SU-DHL-6 (cell line): ENCODE data around the gene ZSWIM5.

Experiments
- H2AFZ ChIP-seq: fragments of 200-600 bp; sonication (generic); 2 replicates; pipeline ENCODE4 v1.6.1; 2014; ENCODE audit warnings: low read depth, mild to moderate bottlenecking, moderate library complexity, mixed read lengths, antibody characterized with exemption, low read length; ENCODE audit not compliant: severe bottlenecking
- H3F3A ChIP-seq: fragments of 200-600 bp; shearing (Covaris generic); 2 replicates; pipeline ENCODE4 v1.6.0; 2016; ENCODE audit warnings: antibody characterized with exemption, mild to moderate bottlenecking; ENCODE audit not compliant: insufficient read depth
- H3K27ac ChIP-seq: fragments of 200-600 bp; sonication (generic); 2 replicates; pipeline ENCODE4 v1.5.1; 2016; ENCODE audit warnings: low read depth, mild to moderate bottlenecking, low read length, moderate library complexity, mixed read lengths
- H3K27me3 ChIP-seq: fragments of 200-600 bp; sonication (generic), shearing (Covaris generic); 2 replicates; pipeline ENCODE4 v1.6.0; 2014; ENCODE audit warnings: mild to moderate bottlenecking, low read length
- H3K36me3 ChIP-seq: fragments of 200-600 bp; sonication (generic); 2 replicates; pipeline ENCODE4 v1.6.1; 2014; ENCODE audit warnings: mild to moderate bottlenecking, low read length, mixed read lengths
- H3K4me2 ChIP-seq: fragments of 300-600, 200-600 bp; shearing (Covaris generic), sonication (generic); 2 replicates; pipeline ENCODE4 v1.6.0; 2014; ENCODE audit warnings: low read length, low read depth, mild to moderate bottlenecking; ENCODE audit not compliant: poor library complexity, severe bottlenecking
- H3K4me3 ChIP-seq: fragments of 200-600 bp; sonication (generic); 2 replicates; pipeline ENCODE4 v1.5.1; 2014; ENCODE audit warnings: antibody characterized with exemption, low read length, mild to moderate bottlenecking, mixed read lengths; ENCODE audit not compliant: insufficient read depth, poor library complexity, severe bottlenecking
- H3K79me2 ChIP-seq: fragments of 200-600 bp; sonication (generic); 2 replicates; pipeline ENCODE4 v1.6.1; 2014; ENCODE audit warnings: mild to moderate bottlenecking, low read length, moderate library complexity; ENCODE audit not compliant: insufficient read depth
- H3K9ac ChIP-seq: fragments of 200-600 bp; sonication (generic); 2 replicates; pipeline ENCODE4 v1.7.0; 2014; ENCODE audit warnings: mild to moderate bottlenecking, low read length
- H3K9me2 ChIP-seq: fragments of 200-600 bp; sonication (generic); replicated peaks from 2 replicates; pipeline ENCODE4 v1.6.1; 2014; ENCODE audit warnings: low read length; ENCODE audit not compliant: insufficient read depth
- H3K9me3 ChIP-seq: fragments of 200-600 bp; sonication (generic); 2 replicates; pipeline ENCODE4 v1.6.1; 2014; ENCODE audit warnings: low read length, mixed read lengths; ENCODE audit not compliant: insufficient read depth
- H4K20me1 ChIP-seq: fragments of 200-600 bp; sonication (generic); 2 replicates; pipeline ENCODE4 v1.6.1; 2014; ENCODE audit warnings: low read depth, mild to moderate bottlenecking, antibody characterized with exemption, low read length, moderate library complexity, mixed read lengths
- EZH2phosphoT487 ChIP-seq: fragments of 200-600 bp; sonication (generic), shearing (Covaris generic); conservative IDR thresholded peaks from 2 replicates; pipeline ENCODE4 v1.6.1; 2018; ENCODE audit warnings: mild to moderate bottlenecking, antibody characterized with exemption, low read length, moderate library complexity, mixed read lengths
- TF ChIP-seq, protein P1 (sequence below): fragments of 200-600 bp; sonication (generic); IDR thresholded peaks from one replicate; pipeline ENCODE4 v1.5.1; 2017; ENCODE audit warnings: antibody characterized with exemption, mild to moderate bottlenecking, low read length, moderate library complexity; ENCODE audit not compliant: insufficient read depth, poor library complexity, severe bottlenecking

The ZSWIM5 gene

GRCh38 chr1:45016767-45017166 lies 189.6 kb downstream of the ZSWIM5 start:
- TF ChIP-seq EZH2phosphoT487: no peak
- TF ChIP-seq, protein P1, sequence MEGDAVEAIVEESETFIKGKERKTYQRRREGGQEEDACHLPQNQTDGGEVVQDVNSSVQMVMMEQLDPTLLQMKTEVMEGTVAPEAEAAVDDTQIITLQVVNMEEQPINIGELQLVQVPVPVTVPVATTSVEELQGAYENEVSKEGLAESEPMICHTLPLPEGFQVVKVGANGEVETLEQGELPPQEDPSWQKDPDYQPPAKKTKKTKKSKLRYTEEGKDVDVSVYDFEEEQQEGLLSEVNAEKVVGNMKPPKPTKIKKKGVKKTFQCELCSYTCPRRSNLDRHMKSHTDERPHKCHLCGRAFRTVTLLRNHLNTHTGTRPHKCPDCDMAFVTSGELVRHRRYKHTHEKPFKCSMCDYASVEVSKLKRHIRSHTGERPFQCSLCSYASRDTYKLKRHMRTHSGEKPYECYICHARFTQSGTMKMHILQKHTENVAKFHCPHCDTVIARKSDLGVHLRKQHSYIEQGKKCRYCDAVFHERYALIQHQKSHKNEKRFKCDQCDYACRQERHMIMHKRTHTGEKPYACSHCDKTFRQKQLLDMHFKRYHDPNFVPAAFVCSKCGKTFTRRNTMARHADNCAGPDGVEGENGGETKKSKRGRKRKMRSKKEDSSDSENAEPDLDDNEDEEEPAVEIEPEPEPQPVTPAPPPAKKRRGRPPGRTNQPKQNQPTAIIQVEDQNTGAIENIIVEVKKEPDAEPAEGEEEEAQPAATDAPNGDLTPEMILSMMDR: no peak
- H3F3A ChIP-seq: no peaks in the 10 kb centered on the region
- H3K27ac ChIP-seq: no peak overlapping the region

GRCh38 chr1:45016090-45016697 lies 190.2 kb downstream of the ZSWIM5 start:
- Histone ChIP-seq H4K20me1 (no peaks in the 10 kb centered on the region), H3K27me3 (no peaks in the 10 kb centered on the region), H3K36me3 (no peaks in the 10 kb centered on the region), H3K27ac (no peak overlapping the region), H3K4me3 (no peak overlapping the region), H3K79me2 (no peaks in the 10 kb centered on the region), H2AFZ (no peak overlapping the region), H3K9ac (no peak overlapping the region), H3F3A (no peaks in the 10 kb centered on the region), H3K9me3 (no peaks in the 10 kb centered on the region), H3K9me2 (no peaks in the 10 kb centered on the region), H3K4me2 (no peak overlapping the region)
- TF ChIP-seq, protein P1: no peak

More at GRCh38 chr1:45016767-45017166, 189.6 kb downstream of the ZSWIM5 start:
- no peak overlapping the region for H3K9ac ChIP-seq
- H3K79me2 ChIP-seq: no peaks in the 10 kb centered on the region
- H3K27me3 ChIP-seq: no peaks in the 10 kb centered on the region
- no peak overlapping the region for H2AFZ ChIP-seq
- no peaks in the 10 kb centered on the region for H4K20me1 ChIP-seq
- no peaks in the 10 kb centered on the region for H3K9me3 ChIP-seq
- H3K9me2 ChIP-seq: no peaks in the 10 kb centered on the region
- H3K4me2 ChIP-seq: no peak overlapping the region
- H3K36me3 ChIP-seq: no peaks in the 10 kb centered on the region
- no peak overlapping the region for H3K4me3 ChIP-seq

GRCh38 chr1:45015683-45016082 lies 190.7 kb downstream of the ZSWIM5 start:
- Histone ChIP-seq H3K9me2 (no peaks in the 10 kb centered on the region), H3F3A (no peaks in the 10 kb centered on the region), H3K79me2 (no peaks in the 10 kb centered on the region), H3K9ac (no peak overlapping the region), H3K27ac (no peak overlapping the region), H3K4me2 (no peak overlapping the region), H4K20me1 (no peaks in the 10 kb centered on the region), H3K4me3 (no peak overlapping the region), H3K36me3 (no peaks in the 10 kb centered on the region), H3K9me3 (no peaks in the 10 kb centered on the region), H3K27me3 (no peaks in the 10 kb centered on the region), H2AFZ (no peak overlapping the region)
- no peak for TF ChIP-seq EZH2phosphoT487
- TF ChIP-seq, protein P1: no peak
